GM23338 (cell line): Measurements from ENCODE around the gene RHOV.

Experiments used
- EZH2 ChIP-seq: fragments of 200-600 bp; sonication (generic); IDR thresholded peaks from one replicate; pipeline ENCODE4 v1.8.0; 2017; ENCODE audit warnings: antibody characterized with exemption, mild to moderate bottlenecking, low read depth; ENCODE audit not compliant: unreplicated experiment
- POLR2AphosphoS5 ChIP-seq: IDR thresholded peaks from 2 replicates; pipeline ENCODE4 v1.6.1; 2016; ENCODE audit warnings: antibody characterized with exemption, low read depth
- TF ChIP-seq, protein P1 (sequence below), 2 experiments: fragments of 200-600 bp in 1 of 2; sonication (generic) in 1 of 2; conservative IDR thresholded peaks; 2 replicates each; pipeline versions ENCODE4 v1.5.1 to v1.6.1; 2016 to 2017; ENCODE audit warnings: antibody characterized with exemption in 2 of 2, low read depth in 2 of 2, mild to moderate bottlenecking in 2 of 2, moderate library complexity in 1 of 2
- TF ChIP-seq, protein P2 (sequence below): IDR thresholded peaks from 2 replicates; pipeline ENCODE4 v1.6.1; 2016; ENCODE audit warnings: antibody characterized with exemption
- TF ChIP-seq, protein P3 (sequence below): IDR thresholded peaks from one replicate; pipeline ENCODE4 v1.6.1; 2018; ENCODE audit warnings: antibody characterized with exemption; ENCODE audit not compliant: unreplicated experiment

DNA sequence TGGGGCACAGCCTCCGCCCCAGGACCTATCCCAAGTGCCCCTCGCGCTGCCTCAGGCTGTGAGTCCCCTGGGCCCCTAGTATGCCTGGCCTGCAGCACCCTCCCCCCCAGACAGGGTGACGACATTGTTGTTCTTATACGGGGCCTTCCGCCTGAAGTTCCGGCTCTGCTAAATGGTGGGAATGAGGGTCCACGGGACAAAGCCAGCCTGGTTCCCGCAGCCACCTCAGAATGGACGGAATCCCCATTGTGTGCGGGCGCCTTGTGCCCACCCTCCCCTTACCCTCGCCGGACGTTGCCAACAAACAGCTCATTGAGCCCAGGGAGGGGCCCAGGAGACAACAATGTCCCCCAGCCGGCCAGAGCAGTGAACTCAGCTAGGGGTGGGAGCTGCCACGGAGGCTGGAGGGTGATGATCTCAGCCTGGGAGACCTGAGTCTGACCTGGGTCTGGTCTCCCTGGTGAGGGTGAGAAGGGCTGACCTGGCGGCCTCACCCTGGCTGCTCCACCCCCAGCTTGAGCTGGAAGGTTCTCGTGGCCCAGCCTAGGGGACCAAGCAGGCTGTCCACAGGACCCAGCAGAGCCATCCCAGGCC, 44.9 kb upstream of the RHOV start:
- no peak for TF ChIP-seq POLR2AphosphoS5
- TF ChIP-seq, protein P1, sequence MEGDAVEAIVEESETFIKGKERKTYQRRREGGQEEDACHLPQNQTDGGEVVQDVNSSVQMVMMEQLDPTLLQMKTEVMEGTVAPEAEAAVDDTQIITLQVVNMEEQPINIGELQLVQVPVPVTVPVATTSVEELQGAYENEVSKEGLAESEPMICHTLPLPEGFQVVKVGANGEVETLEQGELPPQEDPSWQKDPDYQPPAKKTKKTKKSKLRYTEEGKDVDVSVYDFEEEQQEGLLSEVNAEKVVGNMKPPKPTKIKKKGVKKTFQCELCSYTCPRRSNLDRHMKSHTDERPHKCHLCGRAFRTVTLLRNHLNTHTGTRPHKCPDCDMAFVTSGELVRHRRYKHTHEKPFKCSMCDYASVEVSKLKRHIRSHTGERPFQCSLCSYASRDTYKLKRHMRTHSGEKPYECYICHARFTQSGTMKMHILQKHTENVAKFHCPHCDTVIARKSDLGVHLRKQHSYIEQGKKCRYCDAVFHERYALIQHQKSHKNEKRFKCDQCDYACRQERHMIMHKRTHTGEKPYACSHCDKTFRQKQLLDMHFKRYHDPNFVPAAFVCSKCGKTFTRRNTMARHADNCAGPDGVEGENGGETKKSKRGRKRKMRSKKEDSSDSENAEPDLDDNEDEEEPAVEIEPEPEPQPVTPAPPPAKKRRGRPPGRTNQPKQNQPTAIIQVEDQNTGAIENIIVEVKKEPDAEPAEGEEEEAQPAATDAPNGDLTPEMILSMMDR (conservative IDR thresholded peaks at IDR 0.05; ENCODE audit: low read depth in 2 of 2) = no peak
- TF ChIP-seq, protein P2, sequence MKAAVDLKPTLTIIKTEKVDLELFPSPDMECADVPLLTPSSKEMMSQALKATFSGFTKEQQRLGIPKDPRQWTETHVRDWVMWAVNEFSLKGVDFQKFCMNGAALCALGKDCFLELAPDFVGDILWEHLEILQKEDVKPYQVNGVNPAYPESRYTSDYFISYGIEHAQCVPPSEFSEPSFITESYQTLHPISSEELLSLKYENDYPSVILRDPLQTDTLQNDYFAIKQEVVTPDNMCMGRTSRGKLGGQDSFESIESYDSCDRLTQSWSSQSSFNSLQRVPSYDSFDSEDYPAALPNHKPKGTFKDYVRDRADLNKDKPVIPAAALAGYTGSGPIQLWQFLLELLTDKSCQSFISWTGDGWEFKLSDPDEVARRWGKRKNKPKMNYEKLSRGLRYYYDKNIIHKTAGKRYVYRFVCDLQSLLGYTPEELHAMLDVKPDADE = no peak
- TF ChIP-seq, protein P3, sequence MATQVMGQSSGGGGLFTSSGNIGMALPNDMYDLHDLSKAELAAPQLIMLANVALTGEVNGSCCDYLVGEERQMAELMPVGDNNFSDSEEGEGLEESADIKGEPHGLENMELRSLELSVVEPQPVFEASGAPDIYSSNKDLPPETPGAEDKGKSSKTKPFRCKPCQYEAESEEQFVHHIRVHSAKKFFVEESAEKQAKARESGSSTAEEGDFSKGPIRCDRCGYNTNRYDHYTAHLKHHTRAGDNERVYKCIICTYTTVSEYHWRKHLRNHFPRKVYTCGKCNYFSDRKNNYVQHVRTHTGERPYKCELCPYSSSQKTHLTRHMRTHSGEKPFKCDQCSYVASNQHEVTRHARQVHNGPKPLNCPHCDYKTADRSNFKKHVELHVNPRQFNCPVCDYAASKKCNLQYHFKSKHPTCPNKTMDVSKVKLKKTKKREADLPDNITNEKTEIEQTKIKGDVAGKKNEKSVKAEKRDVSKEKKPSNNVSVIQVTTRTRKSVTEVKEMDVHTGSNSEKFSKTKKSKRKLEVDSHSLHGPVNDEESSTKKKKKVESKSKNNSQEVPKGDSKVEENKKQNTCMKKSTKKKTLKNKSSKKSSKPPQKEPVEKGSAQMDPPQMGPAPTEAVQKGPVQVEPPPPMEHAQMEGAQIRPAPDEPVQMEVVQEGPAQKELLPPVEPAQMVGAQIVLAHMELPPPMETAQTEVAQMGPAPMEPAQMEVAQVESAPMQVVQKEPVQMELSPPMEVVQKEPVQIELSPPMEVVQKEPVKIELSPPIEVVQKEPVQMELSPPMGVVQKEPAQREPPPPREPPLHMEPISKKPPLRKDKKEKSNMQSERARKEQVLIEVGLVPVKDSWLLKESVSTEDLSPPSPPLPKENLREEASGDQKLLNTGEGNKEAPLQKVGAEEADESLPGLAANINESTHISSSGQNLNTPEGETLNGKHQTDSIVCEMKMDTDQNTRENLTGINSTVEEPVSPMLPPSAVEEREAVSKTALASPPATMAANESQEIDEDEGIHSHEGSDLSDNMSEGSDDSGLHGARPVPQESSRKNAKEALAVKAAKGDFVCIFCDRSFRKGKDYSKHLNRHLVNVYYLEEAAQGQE = no peak
- TF ChIP-seq EZH2 = no peak
